ENCODE measurements around the gene ACY1.

ACY1 gene

GRCh38 chr3:51982838-51983577 is at the start of gene ACY1:
ACY1 (plus strand) TSS chr3:51983535; CDS start chr3:51984065, 530 bp downstream.
- DNase-seq = no peak

DNA sequence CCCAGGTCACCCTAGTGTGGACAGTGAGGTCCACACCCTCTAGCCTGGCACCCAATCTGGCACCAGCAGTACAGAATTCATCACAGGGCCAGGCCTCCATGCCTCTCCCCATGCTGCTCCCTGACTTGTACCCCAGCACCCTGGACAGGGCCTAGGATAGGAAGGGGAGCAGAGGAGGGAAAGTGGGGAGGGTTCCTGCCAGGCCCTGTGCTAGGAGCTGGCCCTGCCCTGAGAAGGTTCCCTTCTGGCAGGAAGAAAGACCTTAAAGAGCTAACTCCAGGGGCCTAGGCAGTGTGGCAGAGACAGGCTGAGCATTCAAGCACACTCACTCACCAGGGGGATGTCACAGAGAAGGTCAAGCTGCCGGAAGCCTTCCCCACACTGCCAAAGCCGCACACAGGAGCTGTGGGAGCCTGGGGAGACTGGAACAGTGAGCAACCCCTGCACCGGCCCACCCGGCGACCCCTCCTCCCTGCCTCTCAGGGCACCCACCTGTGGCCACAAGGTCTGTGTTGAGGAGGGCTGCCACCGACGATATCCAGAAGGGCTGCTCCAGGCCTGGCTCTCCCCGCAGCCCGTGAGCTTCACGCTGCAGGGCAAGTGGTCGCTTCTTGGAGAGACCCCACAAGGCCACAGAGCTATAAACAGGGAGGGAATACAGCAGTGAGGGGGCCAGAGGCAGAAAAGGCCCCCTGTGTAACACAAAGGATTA is 49.0 kb upstream of the ACY1 start:
- no peak for DNase-seq

GRCh38 chr3:51934991-51935885 is 48.1 kb upstream of the ACY1 start:
- no peak for DNase-seq

DNA sequence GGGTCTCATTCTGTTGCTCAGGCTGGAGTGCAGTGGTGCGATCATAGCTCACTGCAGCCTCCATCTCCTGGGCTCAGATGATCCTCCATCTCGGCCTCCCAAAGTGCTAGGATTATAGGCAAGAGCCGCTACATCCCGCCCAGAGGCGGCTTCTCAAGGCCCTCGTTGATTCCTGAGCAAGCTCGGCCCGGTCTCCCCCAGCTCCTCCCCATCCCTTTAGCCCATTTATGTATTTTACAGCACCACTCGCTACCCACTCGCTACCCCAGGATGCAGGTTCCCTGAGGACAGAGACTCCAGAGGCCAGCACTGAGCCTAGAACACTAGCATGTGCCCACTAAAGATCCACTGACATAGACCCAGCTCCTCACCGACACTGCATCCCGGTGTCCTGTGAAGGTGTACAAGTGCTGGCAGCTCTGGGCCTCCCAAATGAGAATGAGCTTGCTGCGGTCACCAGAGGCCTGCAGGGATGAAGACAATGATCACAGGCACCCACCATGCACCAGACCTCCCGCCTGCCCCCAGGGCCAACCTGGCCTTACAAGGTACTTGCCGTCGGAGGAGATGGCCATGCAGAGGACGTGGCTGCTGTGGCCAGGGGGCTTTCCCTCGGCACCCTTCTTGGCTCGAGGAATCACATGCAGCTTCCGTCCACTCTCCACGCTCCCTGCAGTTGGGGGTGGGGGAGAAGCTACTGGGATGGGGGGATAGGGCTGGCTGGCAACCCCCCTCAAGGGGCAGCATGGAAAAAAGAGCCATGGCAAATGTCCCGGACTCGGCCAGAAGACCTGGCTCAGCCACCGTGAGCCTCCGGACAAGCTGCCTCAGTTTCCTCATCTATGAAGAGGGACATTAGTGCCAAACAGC is 47.2 kb upstream of the ACY1 start:
- no peak for DNase-seq

- DNase-seq = no peak
Measured at GRCh38 chr3:51937014-51937413, 46.3 kb upstream of the ACY1 start.

- DNase-seq = no peak
Measured at GRCh38 chr3:51937611-51938450, 45.5 kb upstream of the ACY1 start.

- DNase-seq = no peak
Measured at GRCh38 chr3:51938780-51939425, 44.4 kb upstream of the ACY1 start.

- DNase-seq = no peak
Measured at GRCh38 chr3:51940648-51941462, 42.5 kb upstream of the ACY1 start.

DNA sequence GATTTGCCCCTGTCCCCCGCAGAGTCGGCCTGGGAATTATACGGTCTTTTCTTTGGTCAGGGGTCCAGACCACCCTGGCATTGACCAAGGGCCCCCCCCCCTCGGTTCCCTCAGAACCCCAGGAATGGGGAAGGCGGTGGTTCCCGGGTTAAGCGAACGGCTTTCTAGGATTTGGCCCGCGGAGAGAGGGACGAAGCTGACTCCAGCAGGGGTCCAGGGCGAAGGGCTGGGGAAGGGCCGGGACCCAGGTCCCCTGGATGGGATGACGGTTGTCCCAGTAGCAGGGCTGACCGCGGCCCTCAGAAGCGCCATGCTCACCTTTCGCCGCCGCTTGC is 41.9 kb upstream of the ACY1 start:
- DNase-seq = no peak

DNA sequence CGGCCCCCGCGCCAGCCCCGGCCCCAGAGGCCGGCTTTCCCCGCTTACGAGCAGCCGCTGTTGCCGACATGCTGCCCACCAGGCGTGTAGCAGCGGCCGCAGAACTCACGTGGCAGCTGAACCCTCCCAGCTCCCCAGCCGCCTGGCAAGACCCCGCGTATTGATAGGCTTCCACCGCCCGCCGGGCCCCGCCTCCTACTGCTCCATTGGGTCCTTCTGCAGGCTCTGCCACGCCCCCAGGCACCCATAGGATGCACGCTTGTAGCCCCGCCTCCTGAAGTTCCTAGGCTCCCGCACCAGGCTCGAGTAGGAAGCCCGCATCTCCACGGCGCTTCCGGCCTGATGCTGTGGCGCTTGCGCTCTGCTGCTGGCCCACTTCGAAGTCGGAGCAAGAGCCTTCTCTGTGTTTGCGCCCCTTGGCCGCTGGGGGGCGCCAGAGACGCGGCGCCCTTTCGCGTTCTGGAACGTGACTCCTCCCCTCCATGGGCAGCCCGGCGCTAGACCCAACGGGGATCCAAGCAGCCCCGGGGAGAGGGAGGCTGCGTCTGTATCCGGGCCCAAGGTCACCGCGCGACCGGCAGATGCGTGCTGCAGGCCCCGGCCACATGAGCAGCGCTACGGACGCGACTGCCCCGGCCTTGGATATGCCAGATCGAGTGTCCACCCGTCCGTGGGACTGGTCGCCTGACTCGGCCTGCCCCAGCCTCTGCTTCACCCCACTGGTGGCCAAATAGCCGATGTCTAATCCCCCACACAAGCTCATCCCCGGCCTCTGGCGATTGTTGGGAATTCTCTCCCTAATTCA is 41.3 kb upstream of the ACY1 start, which contains the start of the genes PARP3 and RRP9:
Gene PARP3, plus strand, starts transcription at position 566 of the 805 bp plus-strand sequence. CDS start 993 bp downstream, outside the sequence.
Gene RRP9, minus strand, starts transcription at position 107 of the 805 bp plus-strand sequence. Its CDS starts 37 bp downstream, at position 70.
- peak; percentile 99 for DNase-seq

- DNase-seq = no peak
Measured at GRCh38 chr3:51942603-51943450, 40.5 kb upstream of the ACY1 start.

DNA sequence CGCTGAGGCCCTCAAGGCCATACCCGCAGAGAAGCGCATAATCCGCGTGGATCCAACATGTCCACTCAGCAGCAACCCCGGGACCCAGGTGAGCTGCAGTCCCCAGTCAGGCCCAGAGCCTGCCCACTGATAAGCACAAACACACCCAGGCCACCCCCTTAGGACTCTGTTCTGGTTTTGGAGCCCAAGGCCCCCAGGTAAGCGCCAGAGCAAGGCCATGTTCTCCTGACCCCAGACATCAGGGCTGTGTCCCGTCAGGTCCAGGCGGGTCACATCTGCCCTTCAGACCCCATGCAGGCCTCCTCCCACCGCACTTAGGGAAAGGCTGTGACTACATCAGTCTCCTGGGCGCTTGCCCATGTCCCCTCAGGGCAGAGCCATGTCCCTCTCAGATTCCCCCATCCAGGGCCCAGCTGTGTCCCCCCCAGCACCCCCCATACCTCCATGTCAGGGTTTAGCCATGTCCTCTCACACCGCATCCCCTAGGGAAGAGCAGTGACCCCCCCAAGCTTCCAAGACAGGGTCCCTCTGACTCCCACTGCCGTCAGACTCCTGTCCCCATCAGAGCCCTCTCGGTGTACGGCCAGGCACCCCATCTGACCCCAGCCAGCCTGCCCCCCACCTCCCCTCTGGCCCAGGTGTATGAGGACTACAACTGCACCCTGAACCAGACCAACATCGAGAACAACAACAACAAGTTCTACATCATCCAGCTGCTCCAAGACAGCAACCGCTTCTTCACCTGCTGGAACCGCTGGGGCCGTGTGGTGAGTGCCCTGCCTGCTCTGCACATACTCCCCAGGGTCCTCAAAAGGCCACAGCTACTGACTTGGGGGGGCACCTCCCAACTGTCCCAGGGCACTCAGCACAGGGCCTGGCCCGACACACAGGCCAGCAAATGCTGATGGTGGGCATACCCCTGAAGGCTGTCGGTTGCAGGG is 39.6 kb upstream of the ACY1 start:
- DNase-seq = no peak

DNA sequence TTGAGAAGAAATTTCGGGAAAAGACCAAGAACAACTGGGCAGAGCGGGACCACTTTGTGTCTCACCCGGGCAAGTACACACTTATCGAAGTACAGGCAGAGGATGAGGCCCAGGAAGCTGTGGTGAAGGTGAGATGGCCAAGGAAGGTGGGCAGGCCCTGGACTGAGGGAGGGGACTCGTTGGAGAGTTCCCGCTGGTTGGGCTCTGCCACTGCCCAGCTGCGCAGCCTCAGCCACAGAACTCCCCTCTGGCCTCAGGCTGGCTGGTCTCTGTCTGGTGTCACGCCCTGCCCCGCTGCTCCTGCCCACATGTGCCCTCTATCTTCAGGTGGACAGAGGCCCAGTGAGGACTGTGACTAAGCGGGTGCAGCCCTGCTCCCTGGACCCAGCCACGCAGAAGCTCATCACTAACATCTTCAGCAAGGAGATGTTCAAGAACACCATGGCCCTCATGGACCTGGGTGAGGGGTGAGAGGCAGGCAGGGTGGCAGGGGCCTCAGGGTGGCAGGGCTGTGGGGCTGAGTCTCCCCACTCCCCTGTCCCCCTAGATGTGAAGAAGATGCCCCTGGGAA is 38.8 kb upstream of the ACY1 start:
- no peak for DNase-seq

DNA sequence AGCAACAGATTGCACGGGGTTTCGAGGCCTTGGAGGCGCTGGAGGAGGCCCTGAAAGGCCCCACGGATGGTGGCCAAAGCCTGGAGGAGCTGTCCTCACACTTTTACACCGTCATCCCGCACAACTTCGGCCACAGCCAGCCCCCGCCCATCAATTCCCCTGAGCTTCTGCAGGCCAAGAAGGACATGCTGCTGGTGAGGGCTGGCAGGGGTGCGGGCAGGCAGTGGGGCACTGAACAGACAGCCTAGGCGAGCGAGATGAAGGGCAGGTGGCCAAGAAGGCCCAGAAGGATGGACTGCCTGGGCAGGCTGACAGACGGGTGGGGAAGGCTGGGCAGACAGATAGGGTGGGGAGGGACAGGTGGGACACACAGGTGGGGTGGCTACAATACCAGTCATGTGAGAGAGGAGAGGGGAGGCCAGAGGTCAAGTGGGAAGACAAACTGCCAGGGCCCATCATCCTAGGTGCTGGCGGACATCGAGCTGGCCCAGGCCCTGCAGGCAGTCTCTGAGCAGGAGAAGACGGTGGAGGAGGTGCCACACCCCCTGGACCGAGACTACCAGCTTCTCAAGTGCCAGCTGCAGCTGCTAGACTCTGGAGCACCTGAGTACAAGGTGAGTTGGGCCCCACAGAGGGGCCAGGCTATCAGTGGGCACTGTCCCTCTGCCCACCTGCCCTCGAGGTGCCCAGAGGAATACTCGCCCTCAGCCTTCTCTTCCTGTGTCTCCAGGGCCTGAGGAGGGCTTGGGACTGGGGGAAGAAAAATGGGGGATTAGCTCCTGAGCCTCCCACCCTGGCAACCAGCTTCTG is 38.1 kb upstream of the ACY1 start:
- no peak for DNase-seq

DNA sequence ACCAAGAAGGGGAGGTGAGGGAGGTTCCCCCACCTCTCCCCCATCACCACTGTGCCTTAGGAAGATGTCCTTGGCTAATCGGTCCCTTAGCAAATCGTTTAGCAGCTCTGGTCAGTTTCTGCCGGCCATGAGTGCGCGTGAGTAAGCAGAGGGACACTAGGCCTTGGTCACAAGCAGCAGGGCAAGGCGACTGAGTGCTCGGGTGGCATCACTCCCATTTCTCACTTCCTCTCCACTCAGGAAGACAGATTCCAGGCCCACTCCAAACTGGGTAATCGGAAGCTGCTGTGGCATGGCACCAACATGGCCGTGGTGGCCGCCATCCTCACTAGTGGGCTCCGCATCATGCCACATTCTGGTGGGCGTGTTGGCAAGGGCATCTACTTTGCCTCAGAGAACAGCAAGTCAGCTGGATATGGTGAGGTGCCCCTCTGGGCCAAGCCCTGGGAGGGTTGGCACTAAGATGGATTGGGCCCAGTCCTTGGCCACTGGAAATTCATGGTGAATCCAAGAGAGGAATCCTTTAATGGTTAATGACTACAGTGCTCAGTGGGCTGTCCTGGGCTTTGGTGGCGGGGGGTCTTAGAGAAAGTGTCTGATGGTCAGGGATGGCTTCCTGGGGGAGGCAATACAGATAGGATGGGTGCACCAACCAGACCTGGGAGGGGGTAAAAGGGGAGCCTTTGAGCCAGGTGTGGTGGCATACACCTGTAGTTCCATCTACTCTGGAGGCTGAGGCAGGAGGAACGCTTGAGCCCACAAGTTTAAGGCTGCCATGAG is 37.2 kb upstream of the ACY1 start:
- no peak for DNase-seq

All from SHP77 treated with DMSO at 0.1 percent for 48 hours (cell line).